HK-2 (cell line): Measurements from ENCODE around the gene PLCD1.

ENCODE experiments used
- DNase-seq: peaks from one replicate; pipeline ENCODE4 v3.0.0-alpha.2; 2018; ENCODE audit not compliant: unreplicated experiment

Gene PLCD1

GRCh38 chr3:38016847-38017444, 12.5 kb downstream of the PLCD1 start:
- no peak for DNase-seq

GRCh38 chr3:38016410-38016809, 13.0 kb downstream of the PLCD1 start:
- no peak for DNase-seq

DNA sequence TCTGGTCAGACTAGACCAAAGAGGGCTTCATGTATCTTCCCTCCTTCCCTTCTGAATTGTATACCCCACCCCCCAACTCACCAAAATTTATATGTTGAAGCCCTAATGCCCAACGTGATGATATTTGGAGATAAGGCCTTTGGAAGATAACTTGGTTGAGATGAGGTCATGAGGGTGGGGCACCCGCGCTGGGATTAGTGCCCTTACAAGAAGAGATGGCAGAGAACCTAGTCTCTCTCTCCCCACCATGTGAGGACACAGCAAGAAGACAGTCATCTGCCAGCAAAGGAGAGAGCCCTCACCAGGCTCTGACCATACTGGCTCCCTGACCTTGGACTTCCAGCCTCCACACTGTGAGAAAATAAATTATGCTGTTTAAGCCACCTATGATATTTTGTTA, 13.5 kb downstream of the PLCD1 start:
- no peak for DNase-seq

DNA sequence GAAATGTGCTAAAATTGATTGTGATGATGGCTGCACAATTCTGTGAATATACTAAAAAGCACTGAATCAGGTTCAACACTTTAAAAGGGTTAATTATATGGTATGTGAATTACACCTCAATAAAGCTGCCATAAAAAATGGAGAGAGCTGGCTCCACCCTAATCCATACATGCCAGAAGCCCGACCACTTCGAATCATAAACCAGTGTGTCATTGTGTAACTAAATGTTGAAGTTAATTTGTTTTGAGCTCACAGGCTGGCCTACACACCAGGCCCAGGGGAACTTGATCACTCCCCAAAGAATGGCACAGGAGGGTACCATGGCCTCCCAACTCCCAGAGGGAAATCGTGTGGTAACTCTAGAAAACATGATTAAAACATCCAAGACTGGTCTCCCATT, 14.0 kb downstream of the PLCD1 start:
- DNase-seq, result no peak

DNA sequence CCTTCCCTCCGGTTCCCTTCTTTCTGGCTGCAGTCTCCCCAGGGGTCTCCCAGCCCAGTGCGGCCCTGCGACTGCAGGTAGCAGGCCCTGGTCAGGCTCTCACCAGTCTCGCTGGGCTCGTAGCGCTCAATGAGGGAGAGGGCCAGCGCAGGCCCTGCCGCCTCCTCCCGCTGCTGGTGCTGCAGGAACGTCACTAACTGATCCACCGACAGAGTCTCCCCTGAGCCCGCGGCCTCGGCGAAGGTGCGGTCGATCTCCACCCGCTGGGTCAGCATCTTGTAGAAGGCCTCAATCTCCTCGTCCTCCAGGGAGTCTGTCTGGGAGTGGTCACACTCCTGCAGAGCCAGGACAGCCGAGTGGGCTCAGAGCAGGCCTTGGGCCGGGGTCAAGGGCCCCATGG, 18.3 kb downstream of the PLCD1 start:
- DNase-seq, result no peak

GRCh38 chr3:38009807-38010591, 19.4 kb downstream of the PLCD1 start:
- DNase-seq, result no peak

DNA sequence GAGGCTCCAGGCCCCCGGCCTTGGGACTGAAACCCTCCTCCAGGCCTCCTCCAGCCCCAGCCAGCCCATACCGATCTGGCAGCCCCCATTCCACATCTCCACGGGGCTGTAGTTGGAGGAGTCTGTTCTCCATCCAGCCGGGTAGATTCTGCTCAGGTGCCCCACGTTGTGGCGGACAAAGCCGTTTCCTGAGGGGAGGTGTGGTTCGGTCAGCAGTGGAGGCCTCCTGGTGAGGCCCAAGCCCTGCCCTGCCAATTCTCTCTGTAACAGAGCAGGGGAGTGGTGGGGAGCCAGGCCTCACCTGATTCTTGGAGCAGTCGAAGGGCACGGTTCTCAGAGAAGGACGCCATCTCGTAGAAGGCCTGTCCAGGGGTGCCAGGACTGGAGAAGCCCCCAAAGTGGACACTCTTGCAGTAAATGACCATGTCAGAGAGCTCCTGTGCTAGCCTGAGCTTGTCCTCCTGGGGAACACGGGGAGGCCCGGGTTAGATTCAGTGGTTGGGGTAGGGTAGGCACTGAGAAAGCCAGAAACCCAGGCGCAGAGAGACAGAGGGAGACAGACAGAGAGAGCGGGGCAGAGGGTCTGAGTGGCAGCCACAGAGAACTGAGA, 20.4 kb downstream of the PLCD1 start:
- DNase-seq, result no peak

- no peak for DNase-seq
These were observed 21.2 kb downstream of the PLCD1 start for GRCh38 chr3:38008191-38008701.

DNA sequence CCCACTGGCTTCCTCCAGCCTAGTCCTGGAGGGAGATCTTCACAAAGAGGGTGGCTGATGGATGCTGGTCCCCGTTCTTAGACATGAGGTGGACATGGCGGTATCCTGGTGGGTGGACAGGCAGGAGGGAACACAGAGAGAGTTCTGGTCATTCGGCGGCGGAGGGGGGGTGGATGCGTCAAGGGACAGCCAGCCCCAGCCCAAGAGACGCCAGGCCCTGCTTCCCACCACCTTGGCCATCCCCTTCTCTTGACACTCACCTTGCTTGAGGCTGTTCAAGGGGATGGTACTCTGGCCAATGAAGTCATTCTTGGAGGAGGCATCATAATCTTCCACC, 21.7 kb downstream of the PLCD1 start:
- DNase-seq, result no peak

DNA sequence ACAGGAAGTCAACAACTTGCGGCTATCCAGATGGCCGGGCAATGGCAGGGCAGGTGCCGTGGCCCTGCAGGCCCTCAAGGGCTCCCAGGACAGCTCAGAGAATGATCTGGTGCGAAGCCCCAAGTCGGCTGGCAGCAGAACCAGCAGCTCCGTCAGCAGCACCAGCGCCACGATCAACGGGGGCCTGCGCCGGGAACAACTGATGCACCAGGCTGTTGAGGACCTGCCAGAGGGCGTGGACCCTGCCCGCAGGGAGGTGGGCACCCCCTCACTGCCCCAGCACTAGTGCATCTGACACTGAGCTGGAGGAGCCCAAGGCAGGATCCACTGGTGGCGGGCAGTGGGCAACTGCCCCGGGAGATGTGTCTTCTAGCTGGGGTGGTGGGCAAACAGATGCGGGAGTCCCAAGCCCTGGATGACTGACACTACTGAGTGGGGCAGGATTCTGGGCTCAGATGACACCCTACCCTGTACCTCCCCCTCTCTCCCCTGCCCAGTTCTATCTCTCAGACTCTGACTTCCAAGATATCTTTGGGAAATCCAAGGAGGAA, 22.9 kb downstream of the PLCD1 start:
- no peak for DNase-seq

- DNase-seq, result no peak
These were observed 23.4 kb downstream of the PLCD1 start for GRCh38 chr3:38006031-38006430.

DNA sequence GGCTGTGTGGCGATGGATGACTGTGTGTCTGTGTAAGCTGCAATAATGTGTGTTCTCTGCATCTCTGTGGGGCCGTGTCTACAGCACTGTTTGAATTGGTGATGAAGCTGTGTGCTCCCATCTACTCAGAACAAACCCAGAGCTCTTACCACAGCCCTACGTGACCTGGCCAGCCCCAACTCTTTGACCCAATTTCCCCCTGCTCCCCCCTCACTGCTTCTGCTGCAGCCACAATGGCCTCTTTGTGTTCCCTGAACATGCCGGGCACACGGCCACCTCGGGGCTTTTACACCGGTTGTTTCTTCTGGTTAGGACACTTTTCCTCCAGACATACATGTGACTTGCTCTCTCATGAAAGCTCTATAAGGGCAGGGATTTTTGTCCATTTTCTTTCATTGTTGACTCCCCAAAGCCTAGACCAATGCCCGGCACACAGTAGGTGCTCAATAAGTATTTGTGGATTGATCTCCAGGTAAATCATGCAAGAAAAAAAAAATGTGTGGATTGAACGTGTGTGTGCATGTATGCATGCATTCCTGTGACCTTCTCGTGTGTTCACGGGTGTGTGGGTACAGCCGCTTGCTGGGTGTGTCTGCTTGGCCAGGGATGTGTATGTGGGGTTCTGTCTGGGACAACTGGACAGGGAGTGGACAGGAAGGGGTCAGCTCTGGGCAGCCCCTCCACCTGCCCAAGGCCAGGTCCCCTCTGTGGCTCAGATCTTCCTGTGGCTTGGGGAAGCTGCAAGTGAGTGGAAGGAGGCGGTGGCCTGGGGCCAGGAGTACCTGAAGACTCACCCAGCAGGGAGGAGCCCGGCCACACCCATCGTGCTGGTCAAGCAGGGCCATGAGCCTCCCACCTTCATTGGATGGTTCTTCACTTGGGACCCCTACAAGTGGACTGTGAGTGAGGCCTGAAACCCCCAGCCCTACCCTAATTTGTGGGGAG, 24.1 kb downstream of the PLCD1 start:
- DNase-seq, result no peak

GRCh38 chr3:38004415-38005075, 24.9 kb downstream of the PLCD1 start:
- DNase-seq, result peak; percentile 45

GRCh38 chr3:38003817-38004414, 25.5 kb downstream of the PLCD1 start:
- DNase-seq, result no peak

DNA sequence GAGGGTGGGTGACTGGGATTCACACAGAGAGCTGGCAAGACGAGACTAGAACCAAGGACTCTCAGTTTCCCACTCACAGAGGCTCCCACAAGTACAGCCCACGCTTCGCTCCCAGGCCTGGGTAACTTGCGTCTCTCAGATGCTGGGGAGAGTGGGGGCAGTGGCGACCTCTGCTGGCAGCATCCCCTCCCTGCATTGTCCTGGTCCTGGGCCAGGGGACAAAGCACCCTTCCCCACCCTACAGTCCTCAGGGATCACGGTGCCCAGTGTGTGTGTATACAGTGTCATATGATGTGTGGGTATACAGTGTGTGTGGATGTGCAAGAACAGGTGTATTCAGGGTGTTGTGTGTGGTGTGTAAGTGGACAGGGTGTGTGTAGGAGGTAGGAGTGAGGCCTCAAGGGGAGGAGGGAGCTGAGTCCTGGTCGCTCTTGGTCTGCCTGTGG, 26.0 kb downstream of the PLCD1 start:
- peak; percentile 49 for DNase-seq

- DNase-seq, result no peak
These were observed 26.5 kb downstream of the PLCD1 start for GRCh38 chr3:38002940-38003339.

DNA sequence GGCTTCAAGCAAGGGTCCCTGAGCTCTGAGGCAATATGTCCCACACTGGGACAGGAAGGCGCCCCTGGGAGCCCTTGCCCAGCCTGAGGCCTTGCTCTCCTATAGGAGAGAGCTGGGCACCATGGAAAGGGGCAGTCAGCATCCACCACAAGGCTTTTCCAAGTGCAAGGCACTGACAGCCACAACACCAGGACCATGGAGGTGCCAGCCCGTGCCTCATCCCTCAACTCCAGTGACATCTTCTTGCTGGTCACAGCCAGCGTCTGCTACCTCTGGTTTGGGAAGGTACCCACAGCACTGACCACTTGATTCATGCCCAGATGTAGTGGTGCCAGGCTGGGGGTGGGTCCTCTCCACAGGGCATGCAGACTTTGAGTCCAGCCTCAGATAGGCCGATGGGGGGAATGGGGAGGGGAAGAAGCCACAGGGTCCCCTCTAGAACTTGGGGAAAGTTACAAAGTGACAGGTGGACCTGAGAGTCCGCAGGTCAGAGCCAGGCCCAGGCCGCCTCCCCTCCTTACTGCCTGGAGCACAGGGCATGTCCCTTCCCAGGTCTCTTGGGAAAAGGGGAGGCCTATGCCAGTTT, 27.1 kb downstream of the PLCD1 start:
- no peak for DNase-seq

- no peak for DNase-seq
These were observed 27.9 kb downstream of the PLCD1 start for GRCh38 chr3:38001456-38002081.

DNA sequence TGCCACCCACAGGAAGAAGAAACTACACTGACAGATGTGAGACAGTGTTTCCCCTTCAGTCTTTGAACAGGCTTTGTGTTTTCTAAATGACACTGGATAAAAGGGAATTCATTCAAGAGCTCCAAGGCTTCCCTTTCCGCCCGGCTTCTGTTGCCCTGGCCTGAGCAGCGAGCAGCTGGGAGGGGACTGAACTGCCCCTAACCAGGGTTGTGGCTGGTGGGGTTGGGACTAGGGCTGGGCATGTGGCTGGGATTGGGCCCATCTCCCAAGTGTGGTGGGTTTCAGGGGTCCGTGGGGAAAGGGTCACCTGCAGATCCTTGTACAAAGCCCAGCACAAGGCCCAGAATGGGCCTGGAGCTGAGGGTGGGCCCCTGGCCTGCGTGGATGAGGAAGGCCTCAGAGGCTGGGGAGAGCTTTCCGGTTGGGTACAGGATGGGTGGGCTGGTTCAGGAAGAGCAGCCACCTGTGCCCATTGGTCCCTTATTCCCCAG, 28.4 kb downstream of the PLCD1 start:
- DNase-seq, result no peak
